Trophoblast cell (in vitro differentiated cells and primary cell): ENCODE results near the gene MORN4.
A peak's percentile ranks its signal among the peaks of the same experiment; 100 is the strongest.
"Not testable (repeated sequence)": the region's sequence is repeated elsewhere in the genome, so short reads cannot be mapped to it uniquely, and the experiment has no call there.

Experiments used
- DNase-seq, 2 donors: peaks; one replicate each; pipeline ENCODE4 v3.0.0-alpha.2; 2016
- H2AFZ ChIP-seq: 2 replicates; pipeline ENCODE4 v1.6.1; 2013; ENCODE audit warnings: low read length, moderate library complexity, mild to moderate bottlenecking; ENCODE audit not compliant: insufficient read depth, poor library complexity
- H2AK5ac ChIP-seq: 2 replicates; pipeline ENCODE4 v1.6.1; 2013; ENCODE audit warnings: mild to moderate bottlenecking, low read length
- H2BK120ac ChIP-seq: 2 replicates; pipeline ENCODE4 v1.6.1; 2013; ENCODE audit warnings: low read length, mild to moderate bottlenecking, moderate library complexity; ENCODE audit not compliant: insufficient read depth, poor library complexity
- H2BK12ac ChIP-seq: 2 replicates; pipeline ENCODE4 v1.6.1; 2013; ENCODE audit warnings: mild to moderate bottlenecking, low read length, moderate library complexity
- H2BK5ac ChIP-seq: 2 replicates; pipeline ENCODE4 v1.6.1; 2013; ENCODE audit warnings: low read length, low read depth, moderate library complexity, mild to moderate bottlenecking; ENCODE audit not compliant: poor library complexity
- H3K14ac ChIP-seq: 2 replicates; pipeline ENCODE4 v1.6.1; 2013; ENCODE audit warnings: mild to moderate bottlenecking, low read length
- H3K18ac ChIP-seq: 2 replicates; pipeline ENCODE4 v1.6.1; 2013; ENCODE audit warnings: mild to moderate bottlenecking, low read length
- H3K23ac ChIP-seq: 2 replicates; pipeline ENCODE4 v1.6.1; 2013; ENCODE audit warnings: low read length
- H3K27ac ChIP-seq: 2 replicates; pipeline ENCODE4 v1.5.1; 2013; ENCODE audit warnings: low read depth, mild to moderate bottlenecking, inconsistent platforms, low read length, moderate library complexity
- H3K27me3 ChIP-seq: 2 replicates; pipeline ENCODE4 v1.6.1; 2013; ENCODE audit warnings: inconsistent platforms, mild to moderate bottlenecking, low read length, moderate library complexity; ENCODE audit not compliant: insufficient read depth
- H3K36me3 ChIP-seq, 2 experiments: 1 replicate in 1 of 2; 2 replicates in 1 of 2; pipeline ENCODE4 v1.6.1; 2013; ENCODE audit warnings: low read length in 2 of 2, mild to moderate bottlenecking in 2 of 2, moderate library complexity in 1 of 2; ENCODE audit not compliant: insufficient read depth in 2 of 2, control insufficient read depth in 1 of 2
- H3K4ac ChIP-seq: 2 replicates; pipeline ENCODE4 v1.6.1; 2013; ENCODE audit warnings: low read depth, mild to moderate bottlenecking, low read length, moderate library complexity
- H3K4me1 ChIP-seq, 2 experiments: 1 replicate in 1 of 2; 2 replicates in 1 of 2; pipeline ENCODE4 v1.6.1; 2013; ENCODE audit warnings: low read length in 2 of 2, mild to moderate bottlenecking in 2 of 2, moderate library complexity in 1 of 2; ENCODE audit not compliant: insufficient read depth in 2 of 2, control insufficient read depth in 1 of 2
- H3K4me2 ChIP-seq: 2 replicates; pipeline ENCODE4 v1.6.1; 2013; ENCODE audit warnings: inconsistent platforms, mild to moderate bottlenecking, low read length, moderate library complexity
- H3K4me3 ChIP-seq: 2 replicates; pipeline ENCODE4 v1.5.1; 2013; ENCODE audit warnings: mild to moderate bottlenecking, low read depth, low read length, inconsistent platforms
- H3K79me1 ChIP-seq: one replicate; pipeline ENCODE4 v1.6.1; 2013; ENCODE audit warnings: low read length
- H3K79me2 ChIP-seq: 2 replicates; pipeline ENCODE4 v1.6.1; 2013; ENCODE audit warnings: low read length, mild to moderate bottlenecking; ENCODE audit not compliant: control insufficient read depth, insufficient read depth, poor library complexity
- H3K9ac ChIP-seq: 2 replicates; pipeline ENCODE4 v1.6.1; 2013; ENCODE audit warnings: mild to moderate bottlenecking, low read length
- H3K9me3 ChIP-seq: 2 replicates; pipeline ENCODE4 v1.6.1; 2013; ENCODE audit warnings: low read depth, mild to moderate bottlenecking, control low read depth, inconsistent platforms, low read length; ENCODE audit not compliant: insufficient read depth
- H4K12ac ChIP-seq: 2 replicates; pipeline ENCODE4 v1.6.1; 2013; ENCODE audit warnings: low read depth, mild to moderate bottlenecking, low read length, moderate library complexity
- H4K8ac ChIP-seq: 2 replicates; pipeline ENCODE4 v1.6.1; 2013; ENCODE audit warnings: low read depth, mild to moderate bottlenecking, low read length, moderate library complexity
- H4K91ac ChIP-seq: one replicate; pipeline ENCODE4 v1.6.1; 2013; ENCODE audit warnings: low read depth, mild to moderate bottlenecking, low read length, moderate library complexity
- WGBS: extraction: QIAGEN DNeasy Blood & Tissue Kit; methylation state at CpG from one replicate; pipeline ENCODE4 v1.1.7; 2013; ENCODE audit warnings: missing lambda C conversion rate; ENCODE audit not compliant: insufficient read length, insufficient coverage; ENCODE audit errors: extremely low coverage; 5-methylcytosine and 5-hydroxymethylcytosine counted together

MORN4 gene

DNA sequence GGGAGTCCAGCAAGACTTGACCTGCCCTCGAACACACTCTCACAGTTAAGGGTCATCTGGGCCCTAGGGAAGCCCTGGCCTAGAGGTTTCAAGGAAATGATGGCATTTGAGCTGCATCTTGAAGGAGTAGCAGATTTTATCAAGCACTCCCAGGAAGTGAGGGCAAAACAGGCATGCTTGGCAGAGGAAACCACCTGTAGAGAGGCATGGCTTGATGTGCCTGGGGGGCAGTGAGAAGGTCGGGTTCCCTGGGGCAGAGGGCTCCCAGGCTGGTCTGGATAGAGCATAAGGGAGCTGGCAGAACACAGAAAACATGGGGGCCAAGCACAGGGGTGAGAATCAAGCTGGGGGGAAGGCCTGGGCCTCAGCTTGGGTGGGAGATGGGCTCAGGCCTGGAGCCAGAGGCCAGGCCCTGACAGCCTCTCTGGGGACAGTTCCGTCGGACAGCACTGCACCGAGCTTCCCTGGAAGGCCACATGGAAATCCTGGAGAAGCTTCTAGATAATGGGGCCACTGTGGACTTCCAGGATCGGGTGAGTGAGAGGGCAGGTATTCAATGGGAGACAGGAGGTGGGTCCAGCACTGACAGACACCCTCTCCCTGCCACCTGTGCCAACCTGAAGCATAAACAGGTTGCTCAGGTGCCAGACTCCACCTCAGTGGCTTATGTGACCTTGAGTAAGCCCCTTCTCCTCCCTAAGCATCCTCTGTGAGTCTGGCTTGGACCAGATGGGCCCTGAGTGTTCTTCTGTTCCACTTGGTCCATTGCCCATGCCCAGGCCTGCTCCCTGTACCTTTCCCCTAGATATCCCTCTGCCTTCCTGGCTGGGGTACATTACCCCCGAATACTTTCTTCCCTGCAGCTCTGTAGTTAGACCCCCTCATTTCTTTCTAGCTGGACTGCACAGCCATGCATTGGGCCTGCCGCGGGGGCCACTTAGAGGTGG, 52.6 kb downstream of the MORN4 start:
- DNase-seq = no peak
- Histone ChIP-seq H3K79me1 (peaks cover 3% of the 10 kb centered on the region), H3K9me3 (no peaks in the 10 kb centered on the region), H3K4me2 (no peak overlapping the region), H3K27ac (no peak overlapping the region), H3K14ac (no peak overlapping the region), H3K23ac (no peak overlapping the region), H3K4ac (no peak overlapping the region), H3K4me1 (peaks cover 3 to 5% of the 10 kb centered on the region in 2 experiments), H2AFZ (no peak overlapping the region), H3K4me3 (no peak overlapping the region), H3K36me3 (no peaks in the 10 kb centered on the region), H3K79me2 (no peaks in the 10 kb centered on the region), H3K9ac (no peak overlapping the region), H2BK120ac (no peak overlapping the region), H3K27me3 (no peaks in the 10 kb centered on the region), H2BK12ac (no peak overlapping the region), H4K91ac (no peak overlapping the region), H2BK5ac (no peak overlapping the region), H4K12ac (no peak overlapping the region), H3K18ac (no peak overlapping the region), H2AK5ac (no peak overlapping the region), H4K8ac (no peak overlapping the region)
- WGBS = no CpG with 5 or more reads among the region's 9 CpGs

DNA sequence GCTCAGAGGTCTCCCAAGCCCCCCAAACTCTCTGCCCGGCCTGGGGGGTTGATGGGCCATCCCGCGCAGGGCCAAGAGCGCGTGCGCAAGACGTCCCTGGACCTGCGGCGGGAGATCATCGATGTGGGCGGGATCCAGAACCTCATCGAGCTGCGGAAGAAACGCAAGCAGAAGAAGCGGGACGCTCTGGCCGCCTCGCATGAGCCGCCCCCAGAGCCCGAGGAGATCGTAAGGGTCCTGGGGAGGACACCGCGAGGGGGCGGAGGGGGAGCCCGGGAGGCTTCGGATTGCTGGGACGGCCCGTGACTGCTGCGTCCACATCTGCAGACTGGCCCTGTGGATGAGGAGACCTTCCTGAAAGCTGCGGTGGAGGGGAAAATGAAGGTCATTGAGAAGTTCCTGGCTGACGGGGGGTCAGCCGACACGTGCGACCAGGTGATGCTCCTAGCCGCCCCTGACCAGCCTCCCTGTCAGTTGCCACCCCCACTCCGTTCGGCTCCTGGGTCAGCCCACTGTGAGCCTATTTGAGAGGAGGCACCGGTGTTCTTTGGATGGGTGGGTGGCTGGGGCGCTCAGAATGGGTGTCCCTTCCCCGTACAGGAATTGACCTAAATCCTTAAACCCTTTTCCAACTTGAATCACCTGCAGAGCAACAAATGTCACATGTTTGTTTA, 55.0 kb downstream of the MORN4 start:
- no CpG with 5 or more reads among the region's 40 CpGs for WGBS
- no peak overlapping the region for H3K18ac ChIP-seq
- H3K4me1 ChIP-seq = peaks cover 15 to 18% of the 10 kb centered on the region in 2 experiments
- no peak overlapping the region for H3K4ac ChIP-seq
- no peak overlapping the region for H3K27ac ChIP-seq
- DNase-seq = no peak
- H2AFZ ChIP-seq = no peak overlapping the region
- H2BK120ac ChIP-seq = no peak overlapping the region
- H3K36me3 ChIP-seq = no peaks in the 10 kb centered on the region
- no peaks in the 10 kb centered on the region for H3K27me3 ChIP-seq
- H2AK5ac ChIP-seq = peak overlapping the region; percentile 9
- H4K8ac ChIP-seq = no peak overlapping the region
- H3K4me3 ChIP-seq = no peak overlapping the region
- no peak overlapping the region for H3K9ac ChIP-seq
- H4K12ac ChIP-seq = no peak overlapping the region
- H3K4me2 ChIP-seq = no peak overlapping the region
- H3K79me2 ChIP-seq = no peaks in the 10 kb centered on the region
- no peak overlapping the region for H3K23ac ChIP-seq
- H2BK12ac ChIP-seq = peak overlapping the region; percentile 8
- H3K79me1 ChIP-seq = peaks cover 16% of the 10 kb centered on the region
- H3K14ac ChIP-seq = no peak overlapping the region
- no peak overlapping the region for H2BK5ac ChIP-seq
- H4K91ac ChIP-seq = no peak overlapping the region
- no peaks in the 10 kb centered on the region for H3K9me3 ChIP-seq

DNA sequence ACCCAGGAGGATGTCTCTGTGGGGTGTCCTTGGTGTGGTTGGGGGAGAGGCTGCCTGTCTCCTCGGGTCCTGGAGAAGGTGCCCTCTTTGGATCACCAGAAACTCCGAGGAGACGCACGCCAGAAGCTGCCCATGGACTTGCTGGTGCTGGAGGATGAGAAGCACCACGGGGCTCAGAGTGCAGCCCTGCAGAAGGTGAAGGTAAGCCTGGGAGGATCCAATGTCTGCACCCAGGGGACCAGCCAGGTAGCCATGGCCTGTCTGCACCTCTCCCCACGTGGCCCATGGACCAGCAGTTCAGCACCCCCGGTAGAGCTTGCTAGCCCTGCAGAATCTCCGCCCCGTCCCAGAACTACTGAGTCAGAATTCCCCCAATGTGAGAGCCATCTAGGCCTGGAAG, 55.6 kb downstream of the MORN4 start:
- H3K9ac ChIP-seq = no peak overlapping the region
- H3K27ac ChIP-seq = no peak overlapping the region

DNA sequence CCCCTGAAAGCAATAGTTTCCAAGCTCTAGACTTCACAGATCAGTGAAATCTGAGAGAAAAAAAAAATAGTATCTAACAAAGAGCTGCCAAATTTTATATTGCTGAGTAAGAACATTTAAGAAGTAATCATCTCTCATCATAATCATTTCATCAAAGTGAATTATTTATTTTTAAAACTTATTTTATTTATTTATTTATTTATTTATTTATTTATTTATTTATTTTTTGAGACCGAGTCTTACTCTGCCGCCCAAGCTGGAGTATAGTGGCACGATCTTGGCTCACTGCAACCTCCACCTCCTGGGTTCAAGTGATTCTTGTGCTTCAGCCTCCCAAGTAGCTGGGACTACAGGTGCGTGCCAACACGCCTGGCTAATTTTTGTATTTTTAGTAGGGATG, 56.8 kb downstream of the MORN4 start:
- H3K9ac ChIP-seq, H2BK120ac ChIP-seq, H3K18ac ChIP-seq, H2AFZ ChIP-seq, DNase-seq, H4K12ac ChIP-seq, H2BK5ac ChIP-seq, H3K36me3 ChIP-seq, H3K4ac ChIP-seq, H2AK5ac ChIP-seq, H3K4me2 ChIP-seq, H4K8ac ChIP-seq, H3K23ac ChIP-seq, H3K14ac ChIP-seq, H3K79me2 ChIP-seq, H2BK12ac ChIP-seq, H3K4me3 ChIP-seq, H3K27ac ChIP-seq, H3K9me3 ChIP-seq, H3K27me3 ChIP-seq: not testable (repeated sequence)
- Histone ChIP-seq H3K79me1 (peaks cover 30% of the 10 kb centered on the region), H4K91ac (peak overlapping the region; percentile 41), H3K4me1 (peaks cover 31 to 34% of the 10 kb centered on the region in 2 experiments)
- no CpG with 5 or more reads among the region's 5 CpGs for WGBS

More for the DNA sequence above, 55.6 kb downstream of the MORN4 start:
- no peak overlapping the region for H3K4me2 ChIP-seq
- no peaks in the 10 kb centered on the region for H3K9me3 ChIP-seq
- DNase-seq = no peak
- H3K18ac ChIP-seq = no peak overlapping the region
- H2BK120ac ChIP-seq = no peak overlapping the region
- H3K4me3 ChIP-seq = no peak overlapping the region
- H4K12ac ChIP-seq = no peak overlapping the region
- H4K91ac ChIP-seq = no peak overlapping the region
- no peak overlapping the region for H4K8ac ChIP-seq
- peaks cover 2% of the 10 kb centered on the region for H3K79me2 ChIP-seq
- no peak overlapping the region for H2AFZ ChIP-seq
- H3K79me1 ChIP-seq = peaks cover 21% of the 10 kb centered on the region
- H3K36me3 ChIP-seq = no peaks in the 10 kb centered on the region
- peaks cover 21 to 24% of the 10 kb centered on the region in 2 experiments for H3K4me1 ChIP-seq
- no peaks in the 10 kb centered on the region for H3K27me3 ChIP-seq
- H2BK5ac ChIP-seq = no peak overlapping the region
- WGBS = no CpG with 5 or more reads among the region's 9 CpGs
- H3K14ac ChIP-seq = no peak overlapping the region
- H3K23ac ChIP-seq = no peak overlapping the region
- H2AK5ac ChIP-seq = no peak overlapping the region
- no peak overlapping the region for H2BK12ac ChIP-seq
- no peak overlapping the region for H3K4ac ChIP-seq
